Measurements from ENCODE around the gene FFAR1.

FFAR1 gene

DNA sequence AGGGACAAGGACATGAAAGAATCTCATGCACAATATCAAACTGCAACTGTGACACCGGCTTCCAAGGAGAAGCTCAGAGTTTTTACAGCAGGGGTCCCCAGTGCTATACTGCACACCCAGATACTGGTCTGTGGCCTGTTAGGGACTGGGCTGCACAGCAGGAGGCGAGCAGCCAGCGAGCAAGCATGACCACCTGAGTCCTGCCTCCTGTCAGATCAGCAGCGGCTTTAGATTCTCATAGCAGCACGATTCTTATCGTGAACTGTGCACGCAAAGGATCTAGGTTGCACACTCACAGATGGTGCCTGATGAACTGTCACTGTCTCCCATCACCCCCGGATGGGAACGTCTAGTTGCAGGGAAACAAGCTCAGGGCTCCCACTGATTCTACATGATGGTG is 31.8 kb upstream of the FFAR1 start:
- peak; percentile 44 for DNase-seq

DNA sequence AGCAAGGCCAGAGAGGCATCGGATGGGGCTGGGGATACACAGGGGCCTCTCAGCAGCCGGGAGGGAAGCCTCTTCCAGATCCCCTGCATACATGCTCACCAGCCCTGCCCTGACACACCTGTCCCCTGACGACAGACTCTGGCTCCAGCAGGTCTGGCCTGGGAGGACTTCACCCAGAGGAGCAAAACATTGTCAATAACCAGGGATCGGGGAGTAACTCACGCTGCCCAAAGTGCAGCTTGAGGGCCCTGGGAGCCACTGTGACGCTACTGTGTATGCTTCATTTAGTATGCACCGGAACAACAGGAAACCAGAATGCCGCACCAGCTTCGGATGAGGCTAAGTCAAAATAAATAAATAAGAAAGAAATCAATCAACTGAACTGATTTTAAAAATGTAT is 31.1 kb upstream of the FFAR1 start:
- no peak for DNase-seq

DNA sequence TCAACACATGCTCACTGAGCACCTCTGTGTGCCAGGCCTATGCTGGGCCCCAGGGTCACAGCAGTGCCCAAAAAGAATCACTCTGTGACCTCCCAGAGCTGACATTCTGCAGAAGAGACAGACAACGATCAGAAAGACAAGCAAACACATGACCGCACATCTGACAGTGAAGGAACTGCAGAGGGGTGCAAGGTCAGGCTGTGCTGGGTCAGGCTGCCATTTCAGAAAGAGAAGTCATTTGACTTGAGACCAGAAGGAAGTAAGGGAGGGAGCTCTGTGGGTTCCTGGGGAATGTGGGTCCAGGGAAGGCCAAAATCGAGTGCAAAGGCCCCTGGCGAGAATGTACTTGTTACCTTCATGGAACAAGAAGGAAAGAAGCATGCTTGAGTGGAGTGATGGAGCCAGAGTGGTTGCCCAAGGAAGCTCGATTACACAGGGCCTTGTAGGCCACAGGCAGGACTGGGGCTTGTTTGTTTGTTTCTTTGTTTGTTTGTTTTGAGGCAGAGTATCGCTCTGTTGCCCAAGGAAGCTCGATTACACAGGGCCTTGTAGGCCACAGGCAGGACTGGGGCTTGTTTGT is 30.1 kb upstream of the FFAR1 start:
- DNase-seq, result no peak

DNA sequence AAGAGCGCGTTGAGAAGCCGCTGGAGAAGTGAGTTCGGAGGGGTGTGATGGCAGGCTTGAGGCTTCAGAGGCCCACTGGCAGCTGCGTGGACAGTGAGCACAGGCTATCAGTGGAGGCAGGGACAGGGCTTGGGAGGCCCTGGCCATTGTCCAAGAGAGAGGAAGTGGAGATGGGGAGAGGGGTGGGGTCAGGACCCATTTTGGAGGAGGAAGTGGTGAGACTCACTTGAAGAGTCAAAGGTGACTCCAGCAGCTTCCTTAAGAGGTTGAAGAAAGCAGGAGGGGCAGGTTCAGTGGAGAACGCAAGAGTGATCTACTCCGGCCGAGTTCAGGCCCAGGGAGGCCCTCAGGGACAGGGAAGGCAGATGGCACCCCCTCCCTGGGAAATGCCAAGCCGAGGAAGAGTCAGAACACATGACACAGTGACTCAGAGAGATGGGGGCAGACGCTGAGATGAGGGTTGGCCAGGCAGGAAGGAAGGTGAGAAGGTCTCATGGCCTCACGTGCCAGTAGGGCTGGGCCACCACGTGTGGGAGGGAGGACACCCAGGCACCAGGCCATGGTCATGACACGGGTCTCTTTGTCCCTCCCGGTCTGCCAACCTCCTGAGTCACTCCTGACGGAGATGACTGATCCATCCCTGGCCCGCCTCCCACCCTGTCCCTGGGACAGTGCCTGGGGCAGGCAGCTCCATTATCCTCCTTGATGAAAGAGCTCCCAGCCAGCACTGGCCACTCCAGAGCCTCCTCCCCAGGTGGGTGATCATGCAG is 28.8 kb upstream of the FFAR1 start:
- no peak for DNase-seq

DNA sequence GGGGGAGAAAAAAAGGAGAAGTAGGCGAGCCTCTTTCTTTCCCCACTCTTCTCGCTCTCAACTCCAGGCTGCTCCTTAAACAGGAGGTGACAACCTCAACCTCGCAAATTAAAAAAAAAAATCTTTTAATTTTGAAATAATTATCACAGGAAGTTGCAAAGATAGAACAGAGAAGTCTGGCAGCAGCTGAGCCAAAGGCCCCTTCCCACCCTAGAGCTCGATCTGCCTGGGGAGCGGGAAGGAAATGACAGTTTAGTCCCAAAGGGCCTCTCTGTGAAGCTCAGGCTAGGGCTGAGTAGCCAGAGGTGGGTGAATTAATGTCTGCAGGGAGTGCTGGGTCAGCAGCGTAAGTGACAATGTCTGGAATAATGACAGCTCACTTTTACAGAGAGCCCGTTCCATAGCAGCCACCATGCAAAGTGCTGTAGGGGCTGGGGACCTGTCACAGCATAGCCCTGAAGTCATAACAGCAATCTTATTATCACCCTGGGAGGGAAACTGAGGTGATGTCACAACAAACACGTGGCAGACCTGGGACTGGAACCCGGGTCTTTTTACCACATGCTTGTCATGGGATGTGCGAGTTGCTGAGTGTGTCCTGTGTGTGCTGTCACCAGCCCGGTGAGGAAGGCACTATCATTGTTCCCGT is 27.5 kb upstream of the FFAR1 start:
- DNase-seq, result no peak

DNA sequence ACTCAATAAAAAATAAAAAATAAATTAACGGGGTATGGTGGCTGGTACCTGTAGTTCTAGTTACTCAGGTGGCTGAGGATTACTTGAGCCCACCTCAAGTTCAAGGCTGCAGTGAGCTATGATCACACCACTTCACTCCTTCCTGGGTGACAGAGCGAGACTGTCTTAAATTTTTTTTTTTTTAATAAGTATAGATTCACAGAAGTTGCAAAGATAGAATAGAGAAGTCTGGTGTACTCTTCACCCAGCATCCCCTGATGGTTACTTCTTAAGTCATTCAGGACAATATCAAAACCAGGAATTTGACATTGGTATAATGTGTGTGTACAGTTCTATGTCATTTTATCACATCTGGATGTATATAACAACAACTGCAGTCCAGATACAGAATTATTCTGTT is 26.4 kb upstream of the FFAR1 start:
- no peak for DNase-seq

DNA sequence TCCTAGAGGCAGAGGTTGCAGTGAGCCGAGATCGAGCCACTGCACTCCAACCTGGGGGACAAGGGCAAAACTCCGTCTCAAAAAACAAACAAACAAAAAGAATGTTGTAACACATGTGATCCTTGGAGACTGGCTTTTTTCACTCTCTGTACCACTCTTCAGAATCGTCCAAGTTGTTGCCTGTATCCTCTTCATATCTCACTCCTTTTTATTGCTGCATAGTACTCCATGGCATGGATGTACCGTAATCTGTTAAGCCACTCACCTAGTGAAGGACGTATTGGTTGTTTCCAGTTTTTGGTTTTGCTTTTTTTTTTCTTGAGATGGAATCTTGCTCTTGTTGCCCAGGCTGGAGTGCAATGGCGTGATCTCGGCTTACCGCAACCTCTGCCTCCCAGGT is 25.7 kb upstream of the FFAR1 start:
- DNase-seq, result no peak

DNA sequence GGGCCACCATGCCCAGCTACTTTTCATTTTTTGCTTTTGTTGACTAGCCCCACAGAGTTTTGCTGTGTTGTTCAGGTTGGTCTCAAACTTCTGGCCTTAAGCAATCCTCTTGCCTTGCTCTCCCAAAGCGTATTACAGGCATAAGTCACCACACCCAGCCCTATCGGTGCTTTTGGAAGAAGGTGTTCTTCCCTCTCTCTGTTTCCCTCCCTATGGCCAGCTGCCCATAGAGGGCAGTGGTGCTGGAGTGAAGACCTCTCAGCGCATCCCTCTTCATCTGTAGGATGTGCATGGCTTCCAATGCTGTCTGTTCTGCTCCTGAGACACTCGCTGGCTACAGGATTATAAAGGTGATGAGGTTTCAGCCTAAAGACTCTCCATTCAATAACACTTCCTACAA is 20.1 kb upstream of the FFAR1 start:
- no peak for DNase-seq

DNA sequence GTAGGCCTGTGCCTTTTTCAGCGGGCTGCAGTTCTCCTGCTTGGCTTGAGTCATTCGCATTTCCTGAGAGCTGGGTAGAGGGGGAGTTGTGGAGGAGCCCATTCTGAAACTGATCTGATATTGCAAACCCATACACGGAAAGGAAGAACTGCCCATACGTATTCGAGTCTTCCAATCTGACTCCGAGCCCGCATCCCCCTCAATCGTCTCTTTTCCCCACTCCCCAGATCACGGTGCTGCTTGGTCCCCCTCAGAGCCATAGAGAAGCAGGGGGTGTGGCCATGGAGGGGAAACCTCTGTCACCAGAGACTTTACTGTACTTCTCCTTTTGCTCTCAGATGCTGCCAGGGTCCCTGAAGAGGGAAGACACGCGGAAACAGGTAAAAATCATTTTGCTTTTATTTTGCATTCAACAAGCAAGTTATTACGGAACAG is 18.8 kb upstream of the FFAR1 start, which contains the start of gene CD22:
CD22 (plus strand) TSS at position 337 of the 435 bp plus-strand sequence. CDS start 2,854 bp downstream, outside the sequence.
- DNase-seq, result no peak

DNA sequence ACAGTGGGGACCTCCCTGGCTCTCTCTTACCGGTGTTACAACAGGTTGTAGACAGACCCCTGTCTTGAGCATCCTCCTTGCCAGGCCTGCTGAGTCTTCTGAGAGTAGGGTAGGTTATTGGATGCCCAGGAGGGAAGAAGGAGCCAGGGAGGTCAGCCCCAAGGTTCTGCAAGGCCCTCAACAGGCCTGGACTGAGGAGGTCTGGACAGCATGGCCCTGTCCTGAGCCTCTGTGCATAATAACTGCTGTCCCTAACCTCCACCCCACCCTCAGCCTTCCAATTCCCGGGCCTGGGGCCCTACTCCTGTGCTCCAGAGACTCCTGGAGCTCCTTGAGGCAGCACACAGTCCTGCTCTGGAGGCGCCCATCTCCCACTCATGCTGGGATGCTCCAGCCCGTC is 18.4 kb upstream of the FFAR1 start:
- no peak for DNase-seq

DNA sequence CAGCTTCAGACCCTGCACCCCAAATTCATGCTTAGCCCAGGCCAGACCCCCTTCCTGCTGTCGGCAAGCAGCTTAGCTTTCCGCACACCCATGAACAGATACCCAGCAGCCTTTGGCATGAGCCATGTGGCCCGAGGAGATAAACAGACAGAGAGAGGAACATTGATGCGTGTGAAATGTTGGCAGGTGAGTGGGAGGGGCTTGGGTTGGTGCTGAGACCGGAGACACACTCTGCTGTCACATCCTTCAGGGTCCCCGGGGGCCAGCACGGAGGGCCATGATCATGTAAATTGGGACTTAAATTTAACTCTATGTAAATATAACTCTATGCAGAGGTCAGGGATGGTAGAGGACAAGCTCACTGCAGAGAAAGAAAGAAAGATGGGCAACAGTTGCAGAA is 17.2 kb upstream of the FFAR1 start:
- DNase-seq, result no peak

DNA sequence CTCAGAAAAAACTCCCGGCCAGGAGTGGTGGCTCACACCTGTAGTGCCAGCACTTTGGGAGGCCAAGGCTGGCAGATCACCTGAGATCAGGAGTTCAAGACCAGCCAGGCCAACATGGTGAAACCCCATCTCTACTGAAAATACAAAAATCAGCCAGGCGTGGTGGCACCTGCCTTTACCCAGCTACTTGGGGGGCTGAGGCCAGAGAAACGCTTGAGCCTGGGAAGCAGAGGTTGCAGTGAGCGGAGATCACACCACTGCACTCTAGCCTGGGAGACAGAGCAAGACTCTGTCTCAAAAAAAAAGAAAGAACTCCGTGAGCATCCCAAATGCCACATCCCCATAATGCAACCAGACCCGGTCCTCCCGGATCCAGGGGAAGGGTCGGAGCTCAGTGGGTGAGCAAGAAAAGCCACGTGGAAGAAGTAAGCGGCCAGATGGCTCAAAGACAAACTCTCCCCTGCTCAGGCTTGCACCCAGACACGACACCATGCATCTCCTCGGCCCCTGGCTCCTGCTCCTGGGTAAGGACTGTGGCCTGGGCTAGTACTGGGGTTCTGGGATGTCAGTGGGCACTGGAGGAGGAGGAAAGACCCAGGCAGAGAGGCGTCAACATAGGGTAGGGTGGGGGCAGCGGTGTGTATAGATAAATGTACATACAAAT is 16.0 kb upstream of the FFAR1 start:
- DNase-seq, result no peak

DNA sequence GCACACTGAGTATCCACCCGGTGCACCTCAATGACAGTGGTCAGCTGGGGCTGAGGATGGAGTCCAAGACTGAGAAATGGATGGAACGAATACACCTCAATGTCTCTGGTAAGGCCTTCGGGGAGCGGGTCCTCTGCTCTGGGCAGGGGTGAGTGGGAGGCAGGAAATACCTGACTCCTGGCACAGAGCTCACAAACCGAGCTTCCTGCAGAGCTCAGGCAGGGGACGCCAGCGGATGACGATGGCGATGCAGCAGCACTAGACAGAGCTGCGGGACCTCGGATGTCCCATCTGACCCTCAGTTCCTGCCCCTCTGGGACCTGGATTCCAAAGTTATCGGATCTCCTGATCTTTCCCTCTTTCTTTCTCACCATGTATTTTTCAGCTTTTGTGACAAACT is 14.9 kb upstream of the FFAR1 start:
- no peak for DNase-seq

DNA sequence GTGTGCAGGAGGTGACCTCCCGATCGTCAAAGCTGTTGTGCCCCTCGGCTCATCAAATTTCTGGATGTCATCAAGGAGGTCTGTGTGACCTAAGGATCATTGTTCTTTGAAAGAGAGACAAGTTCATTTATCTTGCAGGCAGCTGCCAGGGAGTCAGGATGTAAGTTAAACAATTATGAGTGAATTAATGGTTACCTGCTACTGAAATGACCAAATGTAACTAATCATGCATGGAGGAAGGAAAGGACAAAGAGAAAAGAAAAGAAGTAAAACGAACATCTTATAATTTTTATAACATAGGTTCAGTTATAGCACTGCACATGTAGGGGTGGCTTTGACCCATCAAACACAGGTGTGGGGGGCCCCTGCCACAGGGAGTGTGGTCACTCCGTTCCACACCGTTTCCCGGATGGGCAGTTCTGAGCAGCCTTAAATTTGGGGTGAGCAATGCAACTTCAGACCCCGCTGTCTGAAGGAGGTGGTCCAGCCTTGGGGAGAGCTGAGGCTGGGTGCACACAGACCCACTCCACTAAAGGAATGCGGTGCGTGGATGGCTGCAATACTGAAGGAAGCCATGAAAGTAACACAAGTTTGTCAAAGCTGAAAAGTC is 13.5 kb upstream of the FFAR1 start:
- no peak for DNase-seq

DNA sequence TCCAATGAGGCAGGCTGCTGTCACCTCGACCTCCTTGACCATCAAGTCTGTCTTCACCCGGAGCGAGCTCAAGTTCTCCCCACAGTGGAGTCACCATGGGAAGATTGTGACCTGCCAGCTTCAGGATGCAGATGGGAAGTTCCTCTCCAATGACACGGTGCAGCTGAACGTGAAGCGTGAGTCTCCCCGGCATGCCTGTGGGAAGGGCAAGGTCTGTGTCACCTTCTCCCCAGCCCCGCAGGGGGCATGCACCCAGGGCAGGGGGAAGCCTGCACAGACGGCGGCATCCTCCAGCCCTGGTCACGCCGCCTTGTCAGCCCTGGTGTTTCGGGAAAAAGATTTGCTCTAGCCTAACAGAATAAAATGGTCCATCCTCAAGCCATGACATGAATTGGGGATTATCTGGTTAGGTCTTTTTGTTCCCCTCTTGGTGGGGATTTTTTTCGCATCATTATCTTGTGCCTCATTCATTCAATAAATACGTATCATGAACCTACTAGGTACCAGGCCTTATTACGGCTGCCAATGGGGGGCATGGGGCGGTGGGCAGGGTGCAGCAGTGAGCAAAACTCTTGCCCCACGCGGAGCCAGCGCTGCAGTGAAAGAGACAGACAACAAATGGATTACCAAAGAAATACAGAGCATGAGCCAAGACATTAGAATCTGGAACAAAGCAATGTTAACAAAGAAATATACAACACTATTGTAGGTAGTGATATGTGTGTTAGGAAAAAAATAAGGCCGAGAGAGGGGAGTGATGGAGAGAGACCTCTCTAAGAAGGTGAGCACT is 11.3 kb upstream of the FFAR1 start:
- no peak for DNase-seq

DNA sequence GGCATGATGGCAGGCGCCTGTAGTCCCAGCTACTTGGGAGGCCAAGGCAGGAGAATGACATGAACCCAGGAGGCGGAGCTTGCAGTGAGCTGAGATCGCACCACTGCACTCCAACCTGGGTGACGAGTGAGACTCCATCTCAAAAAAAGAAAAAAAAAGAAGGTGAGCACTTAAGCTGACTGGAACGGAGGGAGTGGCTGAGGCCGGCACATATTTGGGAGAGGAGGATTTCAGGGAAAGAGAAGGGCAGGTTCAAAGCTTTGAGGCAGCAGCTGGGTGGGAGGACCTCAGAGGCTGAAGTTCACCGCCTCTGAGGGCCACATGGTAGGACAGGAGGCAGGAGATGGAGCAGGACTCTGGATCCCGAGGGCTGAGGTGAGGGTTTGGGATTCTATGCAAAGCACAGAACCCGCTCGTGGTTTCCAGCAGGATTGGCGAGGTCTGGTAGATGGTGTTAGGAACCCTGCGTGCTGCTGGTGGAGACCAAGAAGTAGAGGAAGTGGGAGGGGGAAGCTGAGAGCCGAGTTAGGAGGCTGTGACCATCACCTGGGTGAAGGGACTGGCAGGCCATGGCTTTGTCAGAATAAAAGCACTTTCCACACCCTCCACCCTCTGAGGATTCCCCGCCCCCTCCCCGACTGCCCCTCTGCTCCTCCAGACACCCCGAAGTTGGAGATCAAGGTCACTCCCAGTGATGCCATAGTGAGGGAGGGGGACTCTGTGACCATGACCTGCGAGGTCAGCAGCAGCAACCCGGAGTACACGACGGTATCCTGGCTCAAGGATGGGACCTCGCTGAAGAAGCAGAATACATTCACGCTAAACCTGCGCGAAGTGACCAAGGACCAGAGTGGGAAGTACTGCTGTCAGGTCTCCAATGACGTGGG is 10.4 kb upstream of the FFAR1 start:
- no peak for DNase-seq

DNA sequence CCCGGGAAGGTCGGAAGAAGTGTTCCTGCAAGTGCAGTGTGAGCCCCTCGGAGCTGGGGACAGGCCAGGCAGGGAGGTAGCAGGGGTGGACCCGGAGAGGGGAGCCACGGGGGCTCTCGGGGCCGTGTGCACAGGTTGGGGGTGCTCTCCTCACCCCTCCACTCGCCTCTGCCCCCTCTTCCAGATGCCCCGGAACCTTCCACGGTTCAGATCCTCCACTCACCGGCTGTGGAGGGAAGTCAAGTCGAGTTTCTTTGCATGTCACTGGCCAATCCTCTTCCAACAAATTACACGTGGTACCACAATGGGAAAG is 9.8 kb upstream of the FFAR1 start:
- no peak for DNase-seq

DNA sequence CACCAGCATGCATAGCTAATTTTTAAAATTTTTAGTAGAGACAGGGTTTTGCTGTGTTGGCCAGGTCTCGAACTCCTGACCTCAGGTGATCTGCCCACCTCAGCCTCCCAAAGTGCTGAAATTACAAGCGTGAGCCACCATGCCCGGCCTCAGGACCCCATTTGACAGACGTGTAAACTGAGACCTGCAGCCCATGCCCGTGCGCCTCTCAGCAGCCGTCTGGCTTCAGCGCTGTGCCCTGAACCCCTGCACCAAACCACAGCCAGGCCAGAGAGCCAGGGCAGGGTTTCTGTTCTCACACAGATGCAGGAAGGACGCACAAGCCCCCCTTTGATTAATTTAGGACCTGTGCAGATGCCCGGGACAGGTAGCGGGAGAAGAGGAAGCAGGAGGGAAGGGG is 7.3 kb upstream of the FFAR1 start:
- DNase-seq, result no peak

DNA sequence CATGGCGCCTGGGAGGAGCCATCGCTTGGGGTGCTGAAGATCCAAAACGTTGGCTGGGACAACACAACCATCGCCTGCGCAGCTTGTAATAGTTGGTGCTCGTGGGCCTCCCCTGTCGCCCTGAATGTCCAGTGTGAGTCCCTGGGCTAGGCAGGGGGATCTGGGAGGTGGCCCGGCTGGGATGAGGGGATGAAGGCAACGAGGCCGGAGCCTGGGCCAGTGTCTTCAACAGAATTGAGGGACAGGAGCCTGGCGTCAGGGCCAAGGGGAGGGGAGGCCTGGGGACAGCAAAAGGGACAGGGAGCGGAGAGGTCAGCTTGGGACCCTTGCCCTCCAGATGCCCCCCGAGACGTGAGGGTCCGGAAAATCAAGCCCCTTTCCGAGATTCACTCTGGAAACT is 6.7 kb upstream of the FFAR1 start:
- no peak for DNase-seq

DNA sequence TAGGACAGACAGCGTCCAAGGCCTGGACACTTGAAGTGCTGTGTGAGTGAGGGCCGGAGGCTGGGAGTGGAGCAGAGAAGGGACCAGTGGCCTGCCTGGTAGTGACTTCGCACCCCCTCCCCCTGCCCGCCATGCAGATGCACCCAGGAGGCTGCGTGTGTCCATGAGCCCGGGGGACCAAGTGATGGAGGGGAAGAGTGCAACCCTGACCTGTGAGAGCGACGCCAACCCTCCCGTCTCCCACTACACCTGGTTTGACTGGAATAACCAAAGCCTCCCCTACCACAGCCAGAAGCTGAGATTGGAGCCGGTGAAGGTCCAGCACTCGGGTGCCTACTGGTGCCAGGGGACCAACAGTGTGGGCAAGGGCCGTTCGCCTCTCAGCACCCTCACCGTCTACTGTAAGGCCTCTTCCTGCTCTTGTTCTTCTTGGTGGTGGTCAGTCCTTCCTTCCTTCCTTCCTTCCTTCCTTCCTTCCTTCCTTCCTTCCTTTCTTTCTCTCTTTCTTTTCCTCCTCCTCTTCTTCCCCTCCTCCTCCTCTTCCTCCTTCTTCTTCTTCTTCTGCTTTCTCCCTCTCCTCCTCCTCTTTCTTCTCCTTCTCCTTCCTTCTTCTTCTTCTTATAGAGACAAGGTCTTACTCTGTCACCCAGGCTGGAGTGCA is 6.0 kb upstream of the FFAR1 start:
- DNase-seq, result no peak

DNA sequence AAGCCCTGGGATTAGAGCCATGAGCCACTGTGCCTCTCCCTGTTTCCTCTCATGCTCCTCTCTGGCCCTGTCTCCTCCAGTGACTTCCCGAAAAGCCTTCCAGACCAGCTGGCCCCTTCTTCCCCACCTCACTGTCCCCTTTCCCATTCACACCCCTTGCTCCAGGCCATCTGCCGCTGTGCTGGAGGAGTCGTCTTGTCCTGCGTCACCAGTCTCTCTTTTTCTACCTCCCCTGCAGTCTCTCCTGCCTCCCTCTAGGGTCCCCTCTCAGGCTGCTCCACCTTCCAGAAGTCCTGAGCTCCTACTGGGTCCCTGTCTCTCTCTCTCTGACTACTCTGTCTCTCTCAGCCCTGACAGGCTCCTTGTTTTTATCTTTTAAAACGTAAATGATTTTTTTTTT is 5.3 kb upstream of the FFAR1 start:
- DNase-seq, result peak; percentile 45

Measured in retina (tissue), 1 donor.